ENCODE measurements around the gene TLN1. TPM values are rescaled to one million over a fixed set of nuclear protein-coding genes. Genes with fewer than 3 reads are reported as not detected.

The TLN1 gene
- total and polyA plus RNA-seq, 2 experiments from 2014 or later = 21.5 to 120 TPM

DNA sequence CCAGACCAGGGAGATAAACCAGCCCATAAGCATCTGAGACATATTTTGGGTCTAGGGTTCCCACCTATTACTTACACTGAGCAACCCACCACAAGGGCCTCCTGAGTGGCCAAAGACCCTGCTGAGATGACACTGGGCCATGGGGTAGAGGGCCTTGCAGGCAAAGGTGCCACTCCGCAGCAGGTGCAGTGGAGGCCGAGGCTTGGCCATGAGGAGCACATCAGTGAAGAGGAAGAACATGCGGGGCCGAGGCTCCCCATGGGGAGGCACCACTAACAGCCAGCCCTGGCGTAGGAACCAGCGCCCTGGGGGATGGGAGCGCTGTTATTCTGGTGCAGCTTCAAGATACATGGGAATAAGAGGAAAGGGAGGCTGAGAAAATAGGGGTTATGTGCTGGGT, 69.6 kb downstream of the TLN1 start:
- Histone ChIP-seq H3K27ac (ENCODE audit: low read depth) (no peak overlapping the region), H2AFZ (no peak overlapping the region), H3K4me3 (no peak overlapping the region), H3K79me2 (replicated peaks; ENCODE audit: insufficient read depth) (peaks cover 8% of the 10 kb centered on the region; the same call in 1 of the 2 replicates), H3K9me2 (ENCODE audit: insufficient read depth) (no peaks in the 10 kb centered on the region), H3K4me2 (no peak overlapping the region), H3K4me1 (ENCODE audit: insufficient read depth) (peaks cover 23% of the 10 kb centered on the region), H4K20me1 (replicated peaks; ENCODE audit: insufficient read depth) (no peaks in the 10 kb centered on the region; the same call in 1 of the 2 replicates), H3K27me3 (ENCODE audit: insufficient read depth) (no peaks in the 10 kb centered on the region), H3K36me3 (ENCODE audit: insufficient read depth) (peaks cover 8% of the 10 kb centered on the region; the same call in 1 of the 2 replicates), H3F3A (replicated peaks; ENCODE audit: low read depth) (peaks cover 25% of the 10 kb centered on the region; the same call in 1 of the 2 replicates)
- Mint-ChIP-seq H3K4me3 (no peak overlapping the region), H3K36me3 (ENCODE audit: low read depth) (peaks cover 47% of the 10 kb centered on the region), H3K9me3 (peaks cover 3% of the 10 kb centered on the region), H3K27ac (no peak overlapping the region), H3K27me3 (ENCODE audit: insufficient read depth, low read depth, poor library complexity) (peaks cover 24% of the 10 kb centered on the region), H3K4me1 (peaks cover 45% of the 10 kb centered on the region)
- ATAC-seq (no peak), DNase-seq (ENCODE audit: low spot score) (no peak)
- TF ChIP-seq ZNF462 (CRISPR knock-in tag; IDR thresholded peaks at IDR 0.05) = no peak
- no peak for TF ChIP-seq NANOG (IDR thresholded peaks at IDR 0.05; ENCODE audit: borderline replicate concordance)
- TF ChIP-seq, protein P1, sequence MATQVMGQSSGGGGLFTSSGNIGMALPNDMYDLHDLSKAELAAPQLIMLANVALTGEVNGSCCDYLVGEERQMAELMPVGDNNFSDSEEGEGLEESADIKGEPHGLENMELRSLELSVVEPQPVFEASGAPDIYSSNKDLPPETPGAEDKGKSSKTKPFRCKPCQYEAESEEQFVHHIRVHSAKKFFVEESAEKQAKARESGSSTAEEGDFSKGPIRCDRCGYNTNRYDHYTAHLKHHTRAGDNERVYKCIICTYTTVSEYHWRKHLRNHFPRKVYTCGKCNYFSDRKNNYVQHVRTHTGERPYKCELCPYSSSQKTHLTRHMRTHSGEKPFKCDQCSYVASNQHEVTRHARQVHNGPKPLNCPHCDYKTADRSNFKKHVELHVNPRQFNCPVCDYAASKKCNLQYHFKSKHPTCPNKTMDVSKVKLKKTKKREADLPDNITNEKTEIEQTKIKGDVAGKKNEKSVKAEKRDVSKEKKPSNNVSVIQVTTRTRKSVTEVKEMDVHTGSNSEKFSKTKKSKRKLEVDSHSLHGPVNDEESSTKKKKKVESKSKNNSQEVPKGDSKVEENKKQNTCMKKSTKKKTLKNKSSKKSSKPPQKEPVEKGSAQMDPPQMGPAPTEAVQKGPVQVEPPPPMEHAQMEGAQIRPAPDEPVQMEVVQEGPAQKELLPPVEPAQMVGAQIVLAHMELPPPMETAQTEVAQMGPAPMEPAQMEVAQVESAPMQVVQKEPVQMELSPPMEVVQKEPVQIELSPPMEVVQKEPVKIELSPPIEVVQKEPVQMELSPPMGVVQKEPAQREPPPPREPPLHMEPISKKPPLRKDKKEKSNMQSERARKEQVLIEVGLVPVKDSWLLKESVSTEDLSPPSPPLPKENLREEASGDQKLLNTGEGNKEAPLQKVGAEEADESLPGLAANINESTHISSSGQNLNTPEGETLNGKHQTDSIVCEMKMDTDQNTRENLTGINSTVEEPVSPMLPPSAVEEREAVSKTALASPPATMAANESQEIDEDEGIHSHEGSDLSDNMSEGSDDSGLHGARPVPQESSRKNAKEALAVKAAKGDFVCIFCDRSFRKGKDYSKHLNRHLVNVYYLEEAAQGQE (IDR thresholded peaks at IDR 0.05; ENCODE audit: unreplicated experiment) = no peak
- no peak for TF ChIP-seq POLR2AphosphoS5 (IDR thresholded peaks at IDR 0.05; ENCODE audit: low read depth)
- no peak for TF ChIP-seq CTCF (conservative IDR thresholded peaks at IDR 0.05; ENCODE audit: low read depth in 2 of 2)
- TF ChIP-seq, protein P2, sequence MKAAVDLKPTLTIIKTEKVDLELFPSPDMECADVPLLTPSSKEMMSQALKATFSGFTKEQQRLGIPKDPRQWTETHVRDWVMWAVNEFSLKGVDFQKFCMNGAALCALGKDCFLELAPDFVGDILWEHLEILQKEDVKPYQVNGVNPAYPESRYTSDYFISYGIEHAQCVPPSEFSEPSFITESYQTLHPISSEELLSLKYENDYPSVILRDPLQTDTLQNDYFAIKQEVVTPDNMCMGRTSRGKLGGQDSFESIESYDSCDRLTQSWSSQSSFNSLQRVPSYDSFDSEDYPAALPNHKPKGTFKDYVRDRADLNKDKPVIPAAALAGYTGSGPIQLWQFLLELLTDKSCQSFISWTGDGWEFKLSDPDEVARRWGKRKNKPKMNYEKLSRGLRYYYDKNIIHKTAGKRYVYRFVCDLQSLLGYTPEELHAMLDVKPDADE (IDR thresholded peaks at IDR 0.05) = no peak
- no peak for TF ChIP-seq CREB1 (CRISPR knock-in tag; IDR thresholded peaks at IDR 0.05; ENCODE audit: low read depth)
- TF ChIP-seq JUNB (IDR thresholded peaks at IDR 0.05; ENCODE audit: unreplicated experiment) = no peak
- no peak for TF ChIP-seq ZNF114 (CRISPR knock-in tag; IDR thresholded peaks at IDR 0.05)
- TF ChIP-seq EZH2phosphoT487 (IDR thresholded peaks at IDR 0.05; ENCODE audit: unreplicated experiment) = no peak
- TF ChIP-seq STAT1 (IDR thresholded peaks at IDR 0.05; ENCODE audit: unreplicated experiment) = no peak
- no peak for TF ChIP-seq ZNF331 (CRISPR knock-in tag; IDR thresholded peaks at IDR 0.05; ENCODE audit: low read depth)
